Spleen (tissue), 7 donors: ENCODE measurements around the gene LCN10.

ENCODE experiments used
- POLR2AphosphoS5 ChIP-seq, 3 donors: sonication (generic); formaldehyde crosslinking; IDR thresholded peaks; one replicate each; pipeline ENCODE4 v1.5.1; 2017; ENCODE audit warnings: antibody characterized with exemption in 3 of 3
- TF ChIP-seq, protein P1 (sequence below), 11 experiments: fragments of 200-600 bp in 7 of 11; fragments of 450-650 bp in 4 of 11; sonication (generic) in 4 of 11; IDR thresholded peaks in 8 of 11; conservative IDR thresholded peaks in 3 of 11; 1 replicate in 7 of 11; 2 replicates in 4 of 11; pipeline versions ENCODE4 v1.4.0 to v1.8.0; 2016 to 2021; ENCODE audit warnings: antibody characterized with exemption in 11 of 11, inconsistent platforms in 4 of 11, mild to moderate bottlenecking in 1 of 11
- donor health status: DM: no; HTN: no; CAD: no; lungs with moderate emphysema.
- donor health status: DM: no; HTN: no; CAD: no.
- donor health status: DM: no; HTN: no; CAD: no.

DNA sequence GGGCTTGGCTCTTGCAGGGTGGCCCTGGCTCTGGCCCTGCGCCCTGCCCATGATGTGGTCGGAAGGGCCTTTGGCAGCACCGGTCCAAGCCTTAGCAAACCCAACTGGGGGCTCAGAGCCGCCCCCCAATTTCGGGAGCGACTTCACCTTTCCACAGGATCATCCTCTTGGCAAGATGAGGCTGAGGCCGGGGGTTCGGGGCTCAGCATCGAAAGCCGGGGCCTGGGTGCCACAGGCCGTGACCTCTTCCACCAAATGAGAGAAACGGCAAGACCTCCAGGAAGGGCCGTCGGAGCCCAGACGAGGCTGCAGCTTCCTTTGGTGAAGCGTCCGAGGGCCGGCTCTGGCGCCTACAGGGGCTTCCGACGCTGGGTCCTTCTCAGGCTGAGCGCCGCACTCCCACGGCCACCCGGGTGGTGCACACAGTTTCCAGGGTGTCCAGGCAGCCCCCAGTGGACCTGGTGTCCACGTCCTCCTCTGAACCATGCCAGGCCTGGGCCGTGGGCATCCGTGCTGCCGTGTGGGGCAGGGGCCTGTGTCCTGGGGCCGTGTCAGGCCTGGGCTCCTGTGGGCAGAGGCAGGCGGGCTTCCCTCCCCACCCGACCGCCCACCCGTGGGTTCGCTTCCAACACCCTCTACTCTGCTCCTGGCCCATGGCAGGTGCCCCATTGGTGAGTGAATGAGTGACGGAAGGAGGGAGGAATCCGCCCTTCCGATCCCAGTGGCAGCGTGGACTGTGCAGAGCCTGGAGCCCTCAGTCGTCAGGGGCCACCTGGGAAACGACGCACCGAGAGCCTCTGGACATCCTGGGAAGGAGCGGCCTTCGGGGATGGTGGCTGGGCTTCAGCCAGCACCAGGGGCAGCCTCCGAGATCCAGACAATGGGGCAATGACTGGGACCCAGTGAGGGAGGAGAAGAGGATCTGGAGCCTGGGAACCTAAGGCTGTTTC, 50.3 kb downstream of the LCN10 start:
- TF ChIP-seq POLR2AphosphoS5 (IDR thresholded peaks at IDR 0.05), result no peak
- TF ChIP-seq, protein P1, sequence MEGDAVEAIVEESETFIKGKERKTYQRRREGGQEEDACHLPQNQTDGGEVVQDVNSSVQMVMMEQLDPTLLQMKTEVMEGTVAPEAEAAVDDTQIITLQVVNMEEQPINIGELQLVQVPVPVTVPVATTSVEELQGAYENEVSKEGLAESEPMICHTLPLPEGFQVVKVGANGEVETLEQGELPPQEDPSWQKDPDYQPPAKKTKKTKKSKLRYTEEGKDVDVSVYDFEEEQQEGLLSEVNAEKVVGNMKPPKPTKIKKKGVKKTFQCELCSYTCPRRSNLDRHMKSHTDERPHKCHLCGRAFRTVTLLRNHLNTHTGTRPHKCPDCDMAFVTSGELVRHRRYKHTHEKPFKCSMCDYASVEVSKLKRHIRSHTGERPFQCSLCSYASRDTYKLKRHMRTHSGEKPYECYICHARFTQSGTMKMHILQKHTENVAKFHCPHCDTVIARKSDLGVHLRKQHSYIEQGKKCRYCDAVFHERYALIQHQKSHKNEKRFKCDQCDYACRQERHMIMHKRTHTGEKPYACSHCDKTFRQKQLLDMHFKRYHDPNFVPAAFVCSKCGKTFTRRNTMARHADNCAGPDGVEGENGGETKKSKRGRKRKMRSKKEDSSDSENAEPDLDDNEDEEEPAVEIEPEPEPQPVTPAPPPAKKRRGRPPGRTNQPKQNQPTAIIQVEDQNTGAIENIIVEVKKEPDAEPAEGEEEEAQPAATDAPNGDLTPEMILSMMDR (IDR thresholded peaks at IDR 0.05 in 8 of 11, conservative IDR thresholded peaks at IDR 0.05 in 3 of 11), result no peak
